Left ventricle myocardium inferior (tissue), 1 donor: ENCODE data around the gene CNOT6. TPM values are rescaled to one million over a fixed set of nuclear protein-coding genes. Genes with fewer than 3 reads are reported as not detected.
"Not testable (repeated sequence)": the region's sequence is repeated elsewhere in the genome, so short reads cannot be mapped to it uniquely, and the experiment has no call there.

Experiments used
- DNase-seq: peaks from one replicate; pipeline ENCODE4 v3.0.0-alpha.2; 2020
- H3K27ac ChIP-seq: fragments of 200-600 bp; replicated peaks from 2 replicates; pipeline ENCODE4 v1.8.0; 2021
- H3K27me3 ChIP-seq: fragments of 200-600 bp; 2 replicates; pipeline ENCODE4 v1.8.0; 2021; ENCODE audit warnings: low read depth
- H3K36me3 ChIP-seq: fragments of 200-600 bp; 2 replicates; pipeline ENCODE4 v1.8.0; 2021
- H3K4me1 ChIP-seq: fragments of 200-600 bp; 2 replicates; pipeline ENCODE4 v1.8.0; 2021
- H3K4me3 ChIP-seq: fragments of 200-600 bp; 2 replicates; pipeline ENCODE4 v1.8.0; 2021; ENCODE audit warnings: mild to moderate bottlenecking, moderate library complexity
- H3K9me3 ChIP-seq: fragments of 200-600 bp; replicated peaks from 2 replicates; pipeline ENCODE4 v1.8.0; 2021
- intact Hi-C: fragments of 100-400 bp; cut with micrococcal nuclease; formaldehyde crosslinking; loops from one replicate; pipeline ENCODE4 v1.11.0; 2022
- total RNA-seq: library from RNA; stranded (reverse); fragmentation: NEBNext Ultra II Directional; extraction: Animal tissue kit (Norgen Biotek cat#: 25700); gene quantifications from one replicate; pipeline ENCODE4 v1.2.1, GENCODE V29; 2021
- TF ChIP-seq, protein P1 (sequence below): fragments of 200-600 bp; IDR thresholded peaks from 2 replicates; pipeline ENCODE4 v1.8.0; 2021; ENCODE audit warnings: antibody characterized with exemption, mild to moderate bottlenecking, borderline replicate concordance
- donor health status: DM: no; HTN: yes; CAD: no; lungs with severe emphysema.

The CNOT6 gene
- total RNA-seq, 1 donor from 2014 or later = 15.9 TPM

DNA sequence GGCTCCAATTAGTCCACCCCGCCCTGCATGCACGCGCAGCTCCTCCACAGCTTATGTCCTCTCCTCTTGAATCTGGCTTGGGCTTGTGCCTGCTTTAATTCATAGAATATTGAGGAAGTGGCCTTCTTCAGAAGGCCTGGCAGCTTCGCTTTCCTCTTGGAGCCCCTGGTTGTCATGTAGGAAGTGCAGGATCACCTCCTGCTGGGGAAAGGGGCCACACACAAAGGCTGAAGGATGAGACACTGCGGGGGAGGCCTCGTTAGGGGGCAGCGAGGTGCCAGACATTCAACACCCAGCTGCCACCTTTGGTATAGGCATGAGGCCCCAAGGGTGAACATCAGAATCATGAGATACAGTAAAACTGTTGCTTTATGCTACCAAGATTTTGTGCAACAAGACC lies 2.7 kb upstream of the CNOT6 start:
- H3K4me1 ChIP-seq = peaks cover 23% of the 10 kb centered on the region
- H3K9me3 ChIP-seq = no peaks in the 10 kb centered on the region
- no peak overlapping the region for H3K27ac ChIP-seq
- TF ChIP-seq, protein P1, sequence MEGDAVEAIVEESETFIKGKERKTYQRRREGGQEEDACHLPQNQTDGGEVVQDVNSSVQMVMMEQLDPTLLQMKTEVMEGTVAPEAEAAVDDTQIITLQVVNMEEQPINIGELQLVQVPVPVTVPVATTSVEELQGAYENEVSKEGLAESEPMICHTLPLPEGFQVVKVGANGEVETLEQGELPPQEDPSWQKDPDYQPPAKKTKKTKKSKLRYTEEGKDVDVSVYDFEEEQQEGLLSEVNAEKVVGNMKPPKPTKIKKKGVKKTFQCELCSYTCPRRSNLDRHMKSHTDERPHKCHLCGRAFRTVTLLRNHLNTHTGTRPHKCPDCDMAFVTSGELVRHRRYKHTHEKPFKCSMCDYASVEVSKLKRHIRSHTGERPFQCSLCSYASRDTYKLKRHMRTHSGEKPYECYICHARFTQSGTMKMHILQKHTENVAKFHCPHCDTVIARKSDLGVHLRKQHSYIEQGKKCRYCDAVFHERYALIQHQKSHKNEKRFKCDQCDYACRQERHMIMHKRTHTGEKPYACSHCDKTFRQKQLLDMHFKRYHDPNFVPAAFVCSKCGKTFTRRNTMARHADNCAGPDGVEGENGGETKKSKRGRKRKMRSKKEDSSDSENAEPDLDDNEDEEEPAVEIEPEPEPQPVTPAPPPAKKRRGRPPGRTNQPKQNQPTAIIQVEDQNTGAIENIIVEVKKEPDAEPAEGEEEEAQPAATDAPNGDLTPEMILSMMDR = no peak
- intact Hi-C loops = no loop called here
- H3K36me3 ChIP-seq = peaks cover 5% of the 10 kb centered on the region
- H3K27me3 ChIP-seq = no peaks in the 10 kb centered on the region
- no peak for DNase-seq
- H3K4me3 ChIP-seq = no peak overlapping the region

DNA sequence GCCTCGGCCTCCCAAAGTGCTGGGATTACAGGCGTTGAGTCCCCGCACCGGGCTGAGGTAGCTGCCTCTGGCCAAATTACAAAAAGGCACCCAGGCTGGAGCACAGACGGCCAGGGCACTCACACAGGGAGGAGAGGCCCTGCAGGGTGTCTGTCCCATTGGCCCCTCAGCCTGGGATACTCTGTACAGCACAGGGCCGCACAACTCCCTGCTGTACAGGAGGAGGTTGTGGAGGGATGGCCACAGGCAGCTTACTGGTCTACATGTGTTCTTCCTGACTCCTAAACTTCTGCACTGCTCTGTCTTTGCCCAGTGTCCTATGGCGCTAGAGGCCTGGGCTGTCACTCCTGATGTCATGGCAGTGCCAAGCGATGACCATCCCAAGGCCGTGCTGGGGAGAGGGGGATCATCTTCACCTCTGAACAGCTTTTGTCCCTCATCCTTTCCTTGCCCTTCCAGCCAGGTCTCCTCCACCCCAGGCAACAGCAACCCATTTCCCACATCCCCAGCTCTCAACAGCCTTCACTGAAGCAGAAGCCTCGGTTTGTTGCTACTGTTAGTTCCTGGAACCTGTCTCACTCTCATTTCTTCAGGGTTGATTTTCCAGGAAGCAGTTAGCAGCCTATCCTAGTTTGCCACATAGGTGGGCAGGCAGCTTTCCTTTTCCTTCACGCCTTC lies 1.8 kb upstream of the CNOT6 start:
- Histone ChIP-seq H3K36me3 (peaks cover 5% of the 10 kb centered on the region), H3K9me3 (no peaks in the 10 kb centered on the region), H3K4me1 (peaks cover 28% of the 10 kb centered on the region), H3K4me3 (no peak overlapping the region), H3K27ac (no peak overlapping the region), H3K27me3 (no peaks in the 10 kb centered on the region)
- intact Hi-C loops = no loop called here
- TF ChIP-seq, protein P1 = no peak
- DNase-seq = no peak

DNA sequence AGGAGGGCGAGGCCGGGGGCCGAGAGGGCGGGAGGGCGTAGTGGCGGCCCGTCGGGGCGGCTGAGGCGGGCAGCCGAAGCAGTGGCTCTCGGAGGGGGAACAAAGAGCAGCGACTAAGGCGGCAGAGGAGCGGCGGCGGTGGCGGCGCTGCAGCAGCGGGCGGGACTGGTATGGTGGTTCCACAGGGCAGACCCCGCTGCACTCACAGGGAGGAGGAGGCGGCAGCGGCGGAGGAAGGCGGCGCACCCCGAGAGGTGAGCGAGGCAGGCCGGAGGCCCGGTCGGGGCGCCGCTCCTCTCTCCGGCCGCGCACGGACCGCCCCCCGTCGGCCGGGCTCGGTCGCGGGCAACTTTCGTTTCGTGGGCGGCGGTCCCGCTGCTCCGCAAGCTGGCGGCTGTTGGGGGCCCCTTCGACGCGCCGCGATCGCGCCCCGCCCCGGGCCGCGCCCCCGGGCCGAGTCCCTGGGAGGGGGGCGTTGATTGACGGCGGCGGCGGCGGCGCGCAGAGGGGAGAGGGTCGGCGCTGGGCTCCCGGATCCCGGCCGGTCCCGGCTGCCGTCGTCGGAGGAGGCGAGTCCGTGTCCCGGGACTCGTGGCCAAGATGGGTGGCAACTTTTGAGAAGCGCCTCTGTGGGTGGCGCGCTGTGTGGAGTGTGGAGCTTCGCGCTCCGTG lies 467 bp downstream of the CNOT6 start:
- Histone ChIP-seq H3K27ac (peak overlapping the region; percentile 95), H3K27me3 (no peaks in the 10 kb centered on the region), H3K36me3 (peaks cover 5% of the 10 kb centered on the region), H3K9me3 (no peaks in the 10 kb centered on the region), H3K4me3 (peak overlapping the region; percentile 95), H3K4me1 (peaks cover 35% of the 10 kb centered on the region)
- DNase-seq = peak; percentile 44
- intact Hi-C loops = no loop called here
- TF ChIP-seq, protein P1 = no peak

DNA sequence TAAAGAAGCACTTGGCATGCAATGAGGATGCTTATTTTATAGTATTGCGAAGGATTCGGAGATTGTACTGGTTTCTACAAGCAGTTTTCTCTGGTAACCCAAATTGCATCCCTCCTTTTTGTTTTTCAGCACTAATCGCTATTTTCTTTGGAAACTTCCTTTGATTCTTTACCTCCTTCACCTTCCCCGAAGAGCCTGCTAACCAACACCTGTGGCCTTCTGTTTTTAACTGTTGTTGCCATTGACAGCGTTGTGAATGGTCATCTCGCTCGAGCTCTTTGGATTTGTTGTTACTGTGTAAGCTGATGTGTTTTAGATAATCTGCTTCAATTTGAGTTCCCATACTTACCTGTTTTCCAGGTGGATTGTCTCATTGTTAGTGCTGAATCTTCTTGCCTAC lies 1.1 kb downstream of the CNOT6 start:
- Histone ChIP-seq H3K9me3 (no peaks in the 10 kb centered on the region), H3K4me1 (peaks cover 37% of the 10 kb centered on the region), H3K4me3 (peak overlapping the region; percentile 95), H3K27me3 (no peaks in the 10 kb centered on the region), H3K36me3 (peaks cover 5% of the 10 kb centered on the region), H3K27ac (peak overlapping the region; percentile 95)
- no peak for DNase-seq
- TF ChIP-seq, protein P1 = no peak
- intact Hi-C loops = no loop called here

DNA sequence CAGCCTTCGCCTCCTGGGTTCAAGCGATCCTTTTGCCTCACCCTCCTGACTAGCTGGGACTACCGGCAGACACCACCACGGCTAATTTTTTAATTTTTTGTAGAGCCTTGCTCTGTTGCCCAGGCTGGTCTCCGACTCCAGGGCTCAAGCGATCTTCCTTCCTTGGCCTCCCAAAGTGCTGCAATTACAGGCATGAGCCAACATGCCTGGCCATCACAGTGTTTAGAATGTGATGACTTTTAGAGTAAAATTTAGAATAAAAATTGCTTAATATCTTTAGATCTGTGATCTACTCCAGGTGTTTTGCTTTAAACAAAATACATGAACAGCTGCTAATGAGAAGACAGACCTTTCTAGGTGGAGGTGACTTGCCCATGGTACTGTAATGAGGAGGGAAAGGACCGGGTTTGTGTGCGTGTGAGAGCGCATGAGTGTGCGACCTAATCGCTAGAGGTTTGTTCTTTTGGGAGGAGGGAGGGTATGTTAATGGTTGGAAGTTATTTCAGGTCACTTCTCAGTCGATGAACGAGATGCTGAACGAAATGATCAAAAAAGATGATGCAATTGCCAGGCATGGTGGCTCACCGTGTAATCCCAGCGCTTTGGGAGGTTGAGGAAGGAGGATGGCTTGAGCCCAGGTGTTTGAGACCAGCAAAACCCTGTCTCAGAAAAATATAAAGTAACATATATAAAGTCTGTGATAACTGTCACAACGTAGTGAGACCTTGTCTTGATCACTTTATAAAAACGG lies 2.0 kb downstream of the CNOT6 start:
- intact Hi-C loops = no loop called here
- peak overlapping the region; percentile 95 for H3K4me3 ChIP-seq
- no peaks in the 10 kb centered on the region for H3K9me3 ChIP-seq
- H3K4me1 ChIP-seq = peaks cover 37% of the 10 kb centered on the region
- TF ChIP-seq, protein P1 = no peak
- DNase-seq = no peak
- H3K27me3 ChIP-seq = no peaks in the 10 kb centered on the region
- H3K36me3 ChIP-seq = peaks cover 5% of the 10 kb centered on the region
- H3K27ac ChIP-seq = no peak overlapping the region

DNA sequence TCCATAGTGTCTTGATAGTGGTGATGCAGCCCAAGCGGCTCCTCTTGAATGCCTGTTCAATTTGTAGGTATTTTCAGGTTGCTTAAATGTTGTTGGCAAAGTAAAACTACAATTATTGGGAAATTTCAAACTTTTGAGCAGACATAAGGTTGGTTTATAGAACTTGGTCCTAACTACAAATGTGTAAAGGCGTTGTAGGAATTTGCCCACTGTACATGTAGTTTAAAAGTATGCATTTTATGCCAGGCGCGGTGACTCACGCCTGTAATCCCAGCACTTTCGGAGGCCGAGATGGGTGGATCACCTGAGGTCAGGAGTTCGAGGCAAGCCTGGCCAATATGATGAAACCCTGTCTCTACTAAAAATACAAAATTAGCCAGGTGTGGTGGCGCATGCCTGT lies 2.6 kb downstream of the CNOT6 start:
- H3K4me1 ChIP-seq = peaks cover 37% of the 10 kb centered on the region
- H3K27me3 ChIP-seq, DNase-seq, intact Hi-C loops, H3K9me3 ChIP-seq, H3K4me3 ChIP-seq, H3K36me3 ChIP-seq, H3K27ac ChIP-seq: not testable (repeated sequence)

DNA sequence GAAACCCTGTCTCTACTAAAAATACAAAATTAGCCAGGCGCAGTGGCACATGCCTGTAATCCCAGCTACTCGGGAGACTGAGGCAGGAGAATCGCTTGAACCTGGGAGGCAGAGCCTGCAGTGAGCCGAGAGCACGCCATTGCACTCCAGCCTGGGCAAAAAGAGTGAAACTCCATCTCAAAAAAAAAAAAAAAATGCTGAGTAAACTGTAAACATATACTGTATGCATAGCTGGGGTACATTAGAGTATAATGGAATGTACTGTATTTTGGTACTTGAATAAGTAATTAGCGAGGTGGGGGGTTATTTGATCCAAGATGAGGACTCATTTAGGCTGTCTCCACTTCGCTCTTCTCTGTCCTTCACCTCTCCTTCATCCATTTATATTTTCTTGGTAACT lies 3.7 kb downstream of the CNOT6 start:
- H3K27ac ChIP-seq, H3K4me3 ChIP-seq, H3K36me3 ChIP-seq, H3K9me3 ChIP-seq, H3K27me3 ChIP-seq, intact Hi-C loops, DNase-seq: not testable (repeated sequence)
- peaks cover 37% of the 10 kb centered on the region for H3K4me1 ChIP-seq
